Measurements from ENCODE around the gene SUMF1. TPM values are rescaled to one million over a fixed set of nuclear protein-coding genes. Genes with fewer than 3 reads are reported as not detected.
A peak's percentile ranks its signal among the peaks of the same experiment; 100 is the strongest.

The SUMF1 gene
- total RNA-seq, 2 donors from 2014 or later = 5.0 to 7.2 TPM

DNA sequence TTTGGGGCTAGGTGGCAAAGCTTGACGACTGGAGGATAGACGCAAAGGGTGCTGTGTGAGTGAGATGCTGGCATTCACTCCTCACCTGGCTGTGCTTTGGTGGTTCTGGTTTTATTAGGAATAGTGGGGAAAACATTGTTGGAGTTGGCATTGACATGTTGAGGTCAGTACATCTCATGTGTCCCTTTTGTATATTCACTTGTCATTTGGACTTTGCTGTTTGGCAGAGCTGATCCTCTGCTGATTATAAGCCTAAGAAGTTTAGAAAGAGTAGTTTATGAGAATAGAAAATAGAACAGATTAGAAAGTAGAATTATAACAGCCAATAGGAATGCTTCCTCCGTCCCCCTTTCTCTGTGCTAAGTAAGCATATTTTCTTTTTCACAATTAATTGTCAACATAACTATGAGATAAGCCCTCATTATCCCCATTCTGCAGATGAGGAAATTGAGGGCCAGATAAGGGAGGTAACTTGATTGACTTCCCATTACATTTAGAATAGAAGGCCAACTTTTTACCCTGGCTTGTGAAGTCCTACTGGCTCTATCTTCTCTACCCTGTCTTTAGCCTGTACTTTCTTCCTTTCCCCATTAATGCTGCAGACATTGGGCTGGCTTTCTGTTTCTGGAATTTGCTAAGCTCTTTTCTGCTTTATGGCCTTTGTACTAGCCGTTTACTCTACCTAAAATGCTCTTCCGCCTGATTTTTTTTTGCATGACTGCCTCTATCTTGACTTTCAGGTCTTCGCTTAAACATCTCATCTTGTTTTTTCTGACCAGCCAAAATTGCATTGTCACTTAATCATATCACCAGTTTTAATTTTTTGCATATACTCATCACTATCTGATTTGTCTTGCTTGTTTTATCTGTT, 38.9 kb upstream of the SUMF1 start:
- Mint-ChIP-seq H3K27me3 (ENCODE audit: low read depth) (no peaks in the 10 kb centered on the region), H3K4me3 (peak overlapping the region; percentile 52 to 83), H3K36me3 (ENCODE audit: insufficient read depth in 2 of 2) (peaks cover 0 to 8% of the 10 kb centered on the region in 2 donors), H3K27ac (peak overlapping the region; percentile 82), H3K9me3 (no peaks in the 10 kb centered on the region), H3K4me1 (ENCODE audit: low read depth) (peaks cover 78% of the 10 kb centered on the region)
- ATAC-seq (replicated peaks in 1 of 2) = no peak
- no peak for DNase-seq

DNA sequence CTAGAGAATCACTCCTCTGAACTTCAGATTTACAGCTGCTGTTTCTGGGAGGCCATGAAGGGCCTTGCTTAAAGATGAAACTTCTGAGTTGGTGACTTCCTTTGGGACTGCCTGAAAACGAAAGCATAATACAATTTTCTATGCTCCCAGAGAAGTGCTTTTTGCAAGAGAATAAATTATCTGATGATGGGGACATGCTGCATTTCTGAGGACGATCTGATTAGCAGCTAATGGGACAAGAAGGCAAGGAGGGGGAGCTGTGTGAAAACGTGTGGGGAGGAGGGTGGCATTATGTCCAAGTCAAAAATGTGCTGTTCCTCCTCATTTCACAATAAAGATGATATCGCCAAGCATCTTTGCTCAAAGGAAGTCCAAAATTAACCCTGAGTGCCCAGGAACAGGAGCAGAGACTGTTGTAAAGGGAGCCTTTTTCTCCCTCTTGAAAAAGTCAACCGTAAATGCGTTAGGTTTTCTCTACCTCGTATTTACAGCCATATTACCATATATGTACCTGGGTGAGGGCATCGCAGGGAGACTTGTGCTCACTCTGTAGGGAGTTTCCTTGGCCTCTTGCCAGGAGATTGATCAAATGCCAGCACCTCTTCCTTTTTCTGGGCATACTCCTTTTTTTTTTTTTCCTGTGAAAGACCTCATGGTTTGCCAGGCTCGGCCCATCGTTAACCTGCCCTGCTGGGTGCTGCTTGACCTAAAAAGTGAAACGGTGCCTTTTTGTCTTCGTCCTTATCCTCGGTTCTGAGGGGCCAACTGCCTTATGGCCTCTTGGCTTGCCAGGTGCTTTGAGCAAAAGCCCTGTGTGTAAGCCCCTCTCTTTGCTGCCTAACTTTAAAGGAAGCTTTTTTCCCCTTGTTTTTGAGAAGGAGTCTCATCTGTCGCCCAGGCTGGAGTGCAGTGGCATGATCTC, 37.5 kb upstream of the SUMF1 start:
- peaks cover 70% of the 10 kb centered on the region for H3K4me1 Mint-ChIP-seq (ENCODE audit: low read depth)

DNA sequence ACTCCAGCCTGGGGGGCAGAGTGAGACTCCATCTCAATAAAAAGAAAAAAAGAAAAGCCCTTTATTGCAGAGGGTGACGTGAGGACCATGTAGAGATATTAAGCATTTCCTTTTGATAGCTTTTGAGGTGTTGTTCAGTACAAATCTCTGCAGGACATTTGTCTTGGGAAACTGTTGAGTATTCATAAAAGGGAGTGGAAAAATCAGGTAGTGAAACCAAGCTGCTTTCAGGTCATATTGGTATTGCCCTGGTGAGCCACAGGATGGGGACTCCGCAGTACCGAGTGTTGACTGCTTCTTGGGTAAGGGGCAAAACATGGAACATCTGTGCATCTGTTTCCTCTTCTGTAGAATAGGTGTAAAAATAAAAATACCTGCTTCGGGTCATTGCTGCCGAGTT, 36.0 kb upstream of the SUMF1 start:
- Mint-ChIP-seq H3K27ac (no peak overlapping the region), H3K27me3 (ENCODE audit: low read depth) (no peaks in the 10 kb centered on the region), H3K36me3 (ENCODE audit: insufficient read depth in 2 of 2) (peaks cover 0 to 4% of the 10 kb centered on the region in 2 donors), H3K4me1 (ENCODE audit: low read depth) (peaks cover 58% of the 10 kb centered on the region), H3K9me3 (no peaks in the 10 kb centered on the region), H3K4me3 (no peak overlapping the region)
- ATAC-seq (replicated peaks in 1 of 2) (no peak), DNase-seq (no peak)

More for the DNA sequence above, 37.5 kb upstream of the SUMF1 start:
- H3K9me3 Mint-ChIP-seq = no peaks in the 10 kb centered on the region
- DNase-seq (peak; percentile 25 to 48), ATAC-seq (replicated peaks in 1 of 2) (peak; percentile 74 to 76)
- H3K27ac Mint-ChIP-seq = peak overlapping the region; percentile 88
- peak overlapping the region; percentile 28 to 83 for H3K4me3 Mint-ChIP-seq
- H3K36me3 Mint-ChIP-seq (ENCODE audit: insufficient read depth in 2 of 2) = peaks cover 0 to 4% of the 10 kb centered on the region in 2 donors
- H3K27me3 Mint-ChIP-seq (ENCODE audit: low read depth) = no peaks in the 10 kb centered on the region

DNA sequence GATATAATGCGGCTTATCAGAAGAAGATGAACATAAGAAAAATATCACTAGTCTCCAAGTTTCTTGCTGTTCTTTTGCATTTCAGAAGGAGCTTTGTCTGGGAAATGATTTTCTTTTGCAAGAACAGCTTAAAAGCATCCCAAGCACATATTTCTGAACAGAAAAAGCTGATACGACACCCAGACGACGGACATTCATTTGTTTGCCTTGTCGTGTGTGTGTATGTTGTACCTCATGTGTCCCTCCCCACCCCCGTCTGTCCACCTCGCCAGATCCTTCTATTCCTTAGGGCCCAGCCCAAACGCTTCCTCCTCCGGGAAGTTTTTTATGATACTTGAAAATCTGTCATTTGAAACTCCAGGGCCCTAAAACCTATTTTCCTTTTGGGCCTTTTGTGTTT, 34.9 kb upstream of the SUMF1 start:
- DNase-seq (no peak), ATAC-seq (replicated peaks in 1 of 2) (no peak)
- Mint-ChIP-seq H3K27ac (no peak overlapping the region), H3K27me3 (ENCODE audit: low read depth) (no peaks in the 10 kb centered on the region), H3K9me3 (no peaks in the 10 kb centered on the region), H3K4me1 (ENCODE audit: low read depth) (peaks cover 57% of the 10 kb centered on the region), H3K4me3 (no peak overlapping the region), H3K36me3 (ENCODE audit: insufficient read depth in 2 of 2) (peaks cover 0 to 9% of the 10 kb centered on the region in 2 donors)

- Mint-ChIP-seq H3K27me3 (ENCODE audit: low read depth) (no peaks in the 10 kb centered on the region), H3K36me3 (ENCODE audit: insufficient read depth in 2 of 2) (peaks cover 0 to 8% of the 10 kb centered on the region in 2 donors), H3K4me1 (ENCODE audit: low read depth) (peaks cover 57% of the 10 kb centered on the region), H3K27ac (no peak overlapping the region), H3K4me3 (no peak overlapping the region), H3K9me3 (no peaks in the 10 kb centered on the region)
- DNase-seq = no peak
- ATAC-seq (replicated peaks in 1 of 2) = no peak
Measured at GRCh38 chr3:4501437-4501836, 34.4 kb upstream of the SUMF1 start.

GRCh38 chr3:4498446-4498845, 31.4 kb upstream of the SUMF1 start:
- H3K4me3 Mint-ChIP-seq = no peak overlapping the region
- ATAC-seq (replicated peaks in 1 of 2) (no peak), DNase-seq (no peak)
- no peaks in the 10 kb centered on the region for H3K9me3 Mint-ChIP-seq
- peaks cover 2 to 10% of the 10 kb centered on the region in 2 donors for H3K36me3 Mint-ChIP-seq (ENCODE audit: insufficient read depth in 2 of 2)
- peaks cover 54% of the 10 kb centered on the region for H3K4me1 Mint-ChIP-seq (ENCODE audit: low read depth)
- H3K27me3 Mint-ChIP-seq (ENCODE audit: low read depth) = no peaks in the 10 kb centered on the region
- H3K27ac Mint-ChIP-seq = no peak overlapping the region

- ATAC-seq (replicated peaks in 1 of 2) (no peak), DNase-seq (no peak)
- Mint-ChIP-seq H3K9me3 (no peaks in the 10 kb centered on the region), H3K4me1 (ENCODE audit: low read depth) (peaks cover 48% of the 10 kb centered on the region), H3K27ac (no peak overlapping the region), H3K4me3 (no peak overlapping the region), H3K36me3 (ENCODE audit: insufficient read depth in 2 of 2) (peaks cover 2 to 10% of the 10 kb centered on the region in 2 donors), H3K27me3 (ENCODE audit: low read depth) (no peaks in the 10 kb centered on the region)
Measured at GRCh38 chr3:4497843-4498324, 30.8 kb upstream of the SUMF1 start.

DNA sequence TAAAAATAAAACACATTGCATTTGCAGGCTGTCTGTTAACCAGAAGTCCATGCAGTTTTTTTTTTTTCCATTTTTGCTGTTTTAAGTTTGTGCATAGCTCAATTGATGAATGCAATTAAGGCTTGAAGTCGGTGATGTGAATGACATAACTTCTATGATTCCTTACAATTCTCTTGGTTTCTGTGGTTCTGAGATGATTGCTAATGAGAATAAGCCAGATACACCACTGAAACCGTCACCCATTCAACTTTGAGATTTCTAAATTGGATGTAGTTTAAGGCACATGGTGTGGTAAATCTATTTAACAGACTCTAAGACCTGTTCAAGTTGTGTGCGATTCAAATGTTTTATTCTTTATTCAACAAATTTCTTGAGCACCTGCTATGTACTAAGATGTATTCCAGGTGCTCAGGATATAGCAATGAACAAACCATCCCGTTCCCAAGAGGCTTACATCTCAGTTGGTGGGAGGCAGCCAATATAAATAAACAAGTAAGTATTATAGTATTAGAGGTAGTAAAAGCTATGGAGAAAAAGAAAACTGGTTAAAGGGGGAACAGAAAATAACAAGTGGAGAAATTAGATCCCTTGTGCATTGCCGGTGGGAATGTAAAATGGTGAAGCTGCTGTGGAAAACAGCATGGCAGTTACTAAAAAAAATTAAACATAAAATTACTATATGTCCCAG, 30.1 kb upstream of the SUMF1 start:
- Mint-ChIP-seq H3K4me3 (peak overlapping the region in 1 of 2 donors; percentile 99), H3K27me3 (ENCODE audit: low read depth) (no peaks in the 10 kb centered on the region), H3K9me3 (no peaks in the 10 kb centered on the region), H3K36me3 (ENCODE audit: insufficient read depth in 2 of 2) (peaks cover 2 to 10% of the 10 kb centered on the region in 2 donors), H3K4me1 (ENCODE audit: low read depth) (peaks cover 50% of the 10 kb centered on the region), H3K27ac (no peak overlapping the region)
- ATAC-seq (replicated peaks in 1 of 2) (no peak), DNase-seq (no peak)

DNA sequence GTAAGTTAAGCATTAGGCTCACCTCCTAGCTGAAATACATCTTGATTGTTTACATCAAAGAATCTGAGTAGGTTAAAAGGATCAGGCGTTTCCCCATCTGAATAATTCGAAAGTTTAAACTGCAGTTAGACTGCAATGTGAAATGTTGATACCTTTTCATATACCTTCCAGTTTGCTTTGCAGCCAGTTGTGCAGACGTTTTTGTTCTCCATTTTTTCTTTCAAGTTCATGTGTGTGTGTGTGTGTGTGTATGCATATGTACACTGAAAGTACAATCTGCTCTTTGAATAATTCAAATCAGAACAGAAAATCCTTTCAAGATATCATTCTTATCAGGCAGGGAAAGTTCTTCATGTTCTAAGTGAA, 29.0 kb upstream of the SUMF1 start:
- no peak for ATAC-seq (replicated peaks in 1 of 2)

DNA sequence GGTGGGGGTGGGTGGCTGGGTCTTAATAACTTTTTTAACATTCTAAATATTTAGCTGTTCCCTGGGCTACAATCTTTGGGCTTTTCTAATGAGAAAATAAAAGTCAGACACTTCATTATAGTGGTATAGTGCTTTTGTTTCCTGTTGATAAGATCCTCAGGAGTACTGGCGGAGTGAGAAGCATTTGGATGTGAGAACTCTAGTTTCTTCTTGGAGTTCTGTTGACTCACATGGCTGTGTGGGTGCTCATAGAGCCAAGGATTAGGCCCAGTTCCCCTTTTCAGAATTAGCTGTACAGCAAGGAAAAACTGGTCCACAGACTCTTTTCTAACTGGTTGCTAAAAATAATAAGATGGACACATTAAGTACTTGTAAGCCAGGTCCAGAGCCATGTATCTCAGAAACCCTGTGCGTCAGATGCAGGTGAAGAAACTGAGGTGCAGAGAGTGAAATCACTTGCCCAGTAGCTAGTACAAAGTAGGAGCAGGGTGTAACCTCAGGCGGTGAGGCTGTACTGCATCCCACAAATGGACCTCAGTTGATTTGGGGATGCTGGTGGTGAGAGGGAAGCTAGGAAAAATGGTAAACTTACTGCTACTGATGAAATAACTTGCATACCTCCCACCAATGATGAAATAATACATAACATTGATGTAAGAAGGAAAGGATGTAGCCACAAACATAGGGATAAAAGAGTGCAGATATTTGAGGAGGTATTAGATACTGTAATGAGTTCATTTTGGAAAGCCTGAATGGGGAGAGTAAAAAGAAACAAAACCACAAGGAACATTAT, 28.4 kb upstream of the SUMF1 start:
- Mint-ChIP-seq H3K9me3 (no peaks in the 10 kb centered on the region), H3K4me3 (peak overlapping the region; percentile 87 to 99), H3K36me3 (ENCODE audit: insufficient read depth in 2 of 2) (peaks cover 2 to 10% of the 10 kb centered on the region in 2 donors), H3K4me1 (ENCODE audit: low read depth) (peaks cover 65% of the 10 kb centered on the region), H3K27me3 (ENCODE audit: low read depth) (peaks cover 8% of the 10 kb centered on the region), H3K27ac (peak overlapping the region; percentile 82)
- DNase-seq (no peak), ATAC-seq (replicated peaks in 1 of 2) (no peak)

More for the DNA sequence above, 29.0 kb upstream of the SUMF1 start:
- H3K27ac Mint-ChIP-seq = peak overlapping the region; percentile 41
- peaks cover 4% of the 10 kb centered on the region for H3K27me3 Mint-ChIP-seq (ENCODE audit: low read depth)
- no peaks in the 10 kb centered on the region for H3K9me3 Mint-ChIP-seq
- peaks cover 61% of the 10 kb centered on the region for H3K4me1 Mint-ChIP-seq (ENCODE audit: low read depth)
- peaks cover 2 to 10% of the 10 kb centered on the region in 2 donors for H3K36me3 Mint-ChIP-seq (ENCODE audit: insufficient read depth in 2 of 2)
- H3K4me3 Mint-ChIP-seq = peak overlapping the region; percentile 87 to 99
- DNase-seq = no peak

- Mint-ChIP-seq H3K4me3 (peak overlapping the region; percentile 87 to 99), H3K27ac (peak overlapping the region; percentile 95), H3K9me3 (no peaks in the 10 kb centered on the region), H3K36me3 (ENCODE audit: insufficient read depth in 2 of 2) (peaks cover 2 to 10% of the 10 kb centered on the region in 2 donors), H3K27me3 (ENCODE audit: low read depth) (peaks cover 8% of the 10 kb centered on the region), H3K4me1 (ENCODE audit: low read depth) (peaks cover 65% of the 10 kb centered on the region)
- ATAC-seq (replicated peaks in 1 of 2) (no peak), DNase-seq (no peak)
Measured at GRCh38 chr3:4494895-4495264, 27.8 kb upstream of the SUMF1 start.
